IgD-negative memory B cell (primary cell): Measurements from ENCODE around the gene ADAM19. TPM values are rescaled to one million over a fixed set of nuclear protein-coding genes. Genes with fewer than 3 reads are reported as not detected.
A peak's percentile ranks its signal among the peaks of the same experiment; 100 is the strongest.

ENCODE experiments used
- H3K27ac Mint-ChIP-seq, 3 donors: one replicate each; pipeline ENCODE4 v1.8.0; 2020 to 2022; ENCODE audit warnings: mild to moderate bottlenecking in 3 of 3, mixed read lengths in 3 of 3, moderate library complexity in 1 of 3
- H3K27me3 Mint-ChIP-seq: one replicate; pipeline ENCODE4 v1.8.0; 2021; ENCODE audit warnings: mixed read lengths
- H3K36me3 Mint-ChIP-seq: one replicate; pipeline ENCODE4 v1.8.0; 2020; ENCODE audit warnings: mild to moderate bottlenecking, mixed read lengths
- H3K4me1 Mint-ChIP-seq, 3 donors: one replicate each; pipeline ENCODE4 v1.8.0; 2020 to 2022; ENCODE audit warnings: mixed read lengths in 3 of 3, mild to moderate bottlenecking in 1 of 3
- H3K4me3 Mint-ChIP-seq, 4 donors: one replicate each; pipeline ENCODE4 v1.8.0; 2020 to 2022; ENCODE audit warnings: mild to moderate bottlenecking in 4 of 4, mixed read lengths in 4 of 4, moderate library complexity in 3 of 4
- H3K9me3 Mint-ChIP-seq, 3 donors: one replicate each; pipeline ENCODE4 v1.8.0; 2020 to 2021; ENCODE audit warnings: mixed read lengths in 3 of 3, mild to moderate bottlenecking in 1 of 3
- polyA plus RNA-seq: library from polyadenylated mRNA; unstranded; fragments of 300-500 nt; fragmentation: Illumina TruSeq; gene quantifications from one replicate; pipeline ENCODE4 v1.2.3, GENCODE V29; 2021

Gene ADAM19
- polyA plus RNA-seq, 1 donor from 2014 or later = 45.1 TPM

- Mint-ChIP-seq H3K4me1 (peaks cover 66 to 72% (median 68%) of the 10 kb centered on the region in 3 donors), H3K9me3 (no peaks in the 10 kb centered on the region), H3K27ac (peak overlapping the region in 2 of 3 donors; percentile 80 to 96), H3K36me3 (peaks cover 12% of the 10 kb centered on the region), H3K4me3 (peak overlapping the region in 1 of 4 donors; percentile 39), H3K27me3 (no peaks in the 10 kb centered on the region)
Observed at GRCh38 chr5:157562111-157562581, 13.4 kb downstream of the ADAM19 start.

DNA sequence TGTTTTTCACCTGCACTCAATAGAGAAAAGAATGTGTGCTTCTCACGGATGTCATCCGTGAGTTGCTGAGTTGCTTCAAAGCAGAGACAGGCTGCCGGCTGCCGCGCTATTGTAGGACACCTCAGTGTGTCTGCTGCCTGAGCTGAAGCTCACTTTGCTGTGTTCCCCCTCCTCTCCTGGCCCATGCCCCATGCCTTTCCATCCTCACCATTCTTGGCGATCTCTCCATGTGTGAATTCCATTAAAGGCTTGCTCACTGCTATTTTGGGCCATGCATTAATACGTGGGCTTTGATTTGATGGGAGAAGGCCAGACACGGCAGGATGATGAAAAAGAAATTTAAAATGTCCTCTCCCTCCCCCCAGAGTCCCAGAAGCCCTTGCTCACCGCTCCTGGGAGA, 14.5 kb downstream of the ADAM19 start:
- Mint-ChIP-seq H3K4me1 (peaks cover 63 to 74% (median 71%) of the 10 kb centered on the region in 3 donors), H3K4me3 (peak overlapping the region in 3 of 4 donors; percentile 25 to 66 (median 63)), H3K27me3 (no peaks in the 10 kb centered on the region), H3K9me3 (no peaks in the 10 kb centered on the region), H3K36me3 (peaks cover 12% of the 10 kb centered on the region), H3K27ac (peak overlapping the region; percentile 59 to 96 (median 79))

DNA sequence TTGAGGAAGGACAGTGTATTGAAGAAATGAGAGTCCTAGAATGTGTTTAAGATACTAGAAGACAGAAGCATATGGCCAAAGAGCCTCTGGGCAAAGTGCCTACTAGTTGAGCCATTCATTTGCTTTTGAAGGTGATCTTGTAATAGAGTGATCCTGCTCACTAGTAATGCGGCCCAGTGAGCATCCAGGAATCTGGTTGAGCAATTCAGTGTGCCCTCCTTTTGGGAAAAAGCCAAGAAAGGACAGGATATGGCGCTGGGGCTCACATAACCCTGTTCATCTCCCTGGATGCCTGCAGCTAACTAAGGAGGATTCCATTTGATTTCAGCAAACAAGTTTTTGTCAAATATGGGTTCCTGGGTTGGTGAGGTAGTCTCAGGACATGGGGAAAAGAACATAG, 16.3 kb downstream of the ADAM19 start:
- Mint-ChIP-seq H3K4me3 (peak overlapping the region in 2 of 4 donors; percentile 30 to 53), H3K4me1 (peaks cover 72 to 81% (median 81%) of the 10 kb centered on the region in 3 donors), H3K27ac (peak overlapping the region in 2 of 3 donors; percentile 50 to 79), H3K36me3 (peaks cover 12% of the 10 kb centered on the region), H3K9me3 (no peaks in the 10 kb centered on the region), H3K27me3 (no peaks in the 10 kb centered on the region)

- H3K9me3 Mint-ChIP-seq = no peaks in the 10 kb centered on the region
- H3K27ac Mint-ChIP-seq = peak overlapping the region in 1 of 3 donors; percentile 79
- no peaks in the 10 kb centered on the region for H3K27me3 Mint-ChIP-seq
- H3K4me3 Mint-ChIP-seq = peak overlapping the region in 2 of 4 donors; percentile 45 to 53
- H3K4me1 Mint-ChIP-seq = peaks cover 73 to 81% (median 79%) of the 10 kb centered on the region in 3 donors
- peaks cover 12% of the 10 kb centered on the region for H3K36me3 Mint-ChIP-seq
Observed at GRCh38 chr5:157558681-157559080, 16.9 kb downstream of the ADAM19 start.

DNA sequence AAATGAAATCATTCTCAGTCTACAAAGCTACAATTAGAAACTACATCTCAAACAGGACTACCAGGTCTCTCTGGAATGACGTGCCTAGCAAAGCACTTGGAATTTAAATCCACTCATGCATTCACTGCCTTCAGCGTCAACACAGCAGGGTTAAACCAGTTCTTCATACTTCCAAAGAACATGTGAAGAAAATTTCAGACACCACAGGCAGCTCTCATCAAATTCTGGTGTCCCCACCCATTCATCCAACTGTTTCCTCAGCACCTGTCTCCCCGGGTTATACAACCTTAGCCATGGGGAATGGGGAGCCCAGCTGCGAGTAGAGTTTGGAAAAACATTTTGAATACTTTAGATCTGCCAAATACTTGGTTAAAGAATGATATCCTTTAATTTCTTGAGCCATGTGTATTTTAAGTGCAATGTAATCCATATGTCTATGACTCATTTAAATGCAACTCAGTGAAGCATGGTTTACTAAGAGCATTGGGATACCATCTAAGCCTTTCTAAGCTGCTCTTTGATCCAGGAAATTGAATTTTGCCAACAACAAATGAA, 17.5 kb downstream of the ADAM19 start:
- Mint-ChIP-seq H3K36me3 (peaks cover 12% of the 10 kb centered on the region), H3K4me3 (peak overlapping the region in 2 of 4 donors; percentile 45 to 51), H3K27me3 (no peaks in the 10 kb centered on the region), H3K27ac (peak overlapping the region; percentile 64 to 76 (median 75)), H3K9me3 (no peaks in the 10 kb centered on the region), H3K4me1 (peaks cover 73 to 79% (median 77%) of the 10 kb centered on the region in 3 donors)

DNA sequence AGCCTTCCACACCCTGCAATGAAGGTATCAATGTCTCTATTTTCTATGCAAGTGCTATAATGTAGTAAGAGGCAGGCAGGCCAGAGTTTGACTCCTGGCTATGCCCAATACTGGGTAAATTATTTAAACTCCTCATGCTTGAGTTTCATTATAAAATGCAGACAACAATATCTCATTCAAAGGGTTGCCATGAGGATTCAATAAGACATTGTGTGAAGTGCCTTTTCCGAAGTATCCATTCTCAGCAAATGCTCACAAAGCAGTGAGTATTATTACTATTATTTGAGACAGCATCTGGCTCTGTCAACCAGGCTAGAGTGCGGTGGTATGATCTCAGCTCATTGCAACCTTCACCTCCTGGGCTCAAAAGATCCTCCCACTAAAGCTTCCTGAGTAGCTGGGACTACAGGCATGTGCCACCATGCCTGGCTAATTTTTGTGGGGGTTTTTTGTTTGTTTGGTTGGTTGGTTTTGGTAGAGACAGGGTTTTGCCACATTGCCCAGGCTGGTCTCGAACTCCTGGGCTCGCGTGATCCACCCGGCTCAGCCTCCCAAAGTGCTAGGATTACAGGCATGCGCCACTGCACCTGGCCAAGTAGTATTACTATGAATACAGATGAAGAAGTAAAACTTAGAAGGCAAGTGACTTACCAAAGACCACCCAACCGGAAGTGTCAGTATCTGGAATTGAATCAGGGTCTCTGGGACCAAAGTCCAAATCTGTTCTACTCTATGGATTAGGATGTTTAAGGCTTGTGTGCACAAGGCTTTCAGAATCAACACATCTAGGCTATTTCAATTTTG, 18.8 kb downstream of the ADAM19 start:
- Mint-ChIP-seq H3K27ac (peak overlapping the region; percentile 64 to 90 (median 75)), H3K4me1 (peaks cover 71 to 74% (median 73%) of the 10 kb centered on the region in 3 donors), H3K27me3 (no peaks in the 10 kb centered on the region), H3K4me3 (peak overlapping the region in 2 of 4 donors; percentile 33 to 72), H3K36me3 (peaks cover 10% of the 10 kb centered on the region), H3K9me3 (no peaks in the 10 kb centered on the region)

- H3K27me3 Mint-ChIP-seq = peaks cover 1% of the 10 kb centered on the region
- H3K4me3 Mint-ChIP-seq = peak overlapping the region in 2 of 4 donors; percentile 55 to 67
- peak overlapping the region; percentile 34 to 96 (median 85) for H3K27ac Mint-ChIP-seq
- H3K9me3 Mint-ChIP-seq = no peaks in the 10 kb centered on the region
- peaks cover 64 to 73% (median 71%) of the 10 kb centered on the region in 3 donors for H3K4me1 Mint-ChIP-seq
- peaks cover 6% of the 10 kb centered on the region for H3K36me3 Mint-ChIP-seq
Observed at GRCh38 chr5:157555037-157555640, 20.4 kb downstream of the ADAM19 start.

- peaks cover 68 to 77% (median 73%) of the 10 kb centered on the region in 3 donors for H3K4me1 Mint-ChIP-seq
- peaks cover 1% of the 10 kb centered on the region for H3K27me3 Mint-ChIP-seq
- peak overlapping the region; percentile 20 to 96 (median 85) for H3K27ac Mint-ChIP-seq
- H3K36me3 Mint-ChIP-seq = peaks cover 7% of the 10 kb centered on the region
- H3K9me3 Mint-ChIP-seq = no peaks in the 10 kb centered on the region
- H3K4me3 Mint-ChIP-seq = peak overlapping the region in 2 of 4 donors; percentile 36 to 67
Observed at GRCh38 chr5:157554179-157555036, 21.2 kb downstream of the ADAM19 start.

DNA sequence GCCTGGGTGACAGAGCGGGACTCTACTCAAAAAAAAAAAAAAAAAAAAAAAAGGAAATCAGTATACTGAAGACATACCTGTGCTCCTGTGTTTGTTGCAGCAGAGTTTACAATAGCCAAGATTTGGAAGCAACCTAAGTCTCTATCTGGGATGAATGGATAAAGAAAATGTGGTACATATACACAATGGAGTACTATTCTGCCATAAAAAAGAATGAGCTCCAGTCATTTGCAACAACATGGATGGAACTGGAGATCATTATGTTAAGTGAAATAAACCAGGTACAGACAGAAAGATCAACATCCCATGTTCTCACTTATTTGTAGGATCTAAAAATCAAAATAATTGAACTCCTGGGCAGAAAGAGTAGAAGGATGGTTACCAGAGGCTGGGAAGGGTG, 22.9 kb downstream of the ADAM19 start:
- Mint-ChIP-seq H3K27me3 (peaks cover 4% of the 10 kb centered on the region), H3K4me1 (peaks cover 71 to 78% (median 75%) of the 10 kb centered on the region in 3 donors), H3K36me3 (peaks cover 14% of the 10 kb centered on the region), H3K9me3 (no peaks in the 10 kb centered on the region), H3K27ac (no peak overlapping the region), H3K4me3 (peak overlapping the region in 2 of 4 donors; percentile 34 to 61)

DNA sequence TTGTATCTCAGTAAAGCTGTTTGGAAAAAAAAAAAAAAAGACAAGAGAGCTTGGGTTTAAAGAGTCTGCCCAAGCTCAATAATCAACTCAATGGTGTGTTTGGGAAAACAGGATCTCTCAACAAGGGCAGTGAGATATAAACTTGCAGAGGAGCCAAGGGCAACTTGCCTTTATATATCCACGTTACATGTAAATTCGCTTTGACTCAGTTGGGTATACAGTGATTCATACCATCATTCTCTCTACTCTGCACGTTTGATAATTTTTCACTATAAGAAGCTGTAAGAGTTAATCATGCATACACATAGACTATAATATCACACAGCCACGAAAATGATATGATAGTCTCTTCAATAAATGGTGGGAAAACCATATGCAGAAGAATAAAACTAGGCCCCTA, 24.9 kb downstream of the ADAM19 start:
- H3K9me3 Mint-ChIP-seq = no peaks in the 10 kb centered on the region
- peaks cover 66 to 81% (median 77%) of the 10 kb centered on the region in 3 donors for H3K4me1 Mint-ChIP-seq
- peak overlapping the region; percentile 1 to 90 (median 71) for H3K27ac Mint-ChIP-seq
- peak overlapping the region in 2 of 4 donors; percentile 33 to 84 for H3K4me3 Mint-ChIP-seq
- peaks cover 16% of the 10 kb centered on the region for H3K36me3 Mint-ChIP-seq
- peaks cover 4% of the 10 kb centered on the region for H3K27me3 Mint-ChIP-seq

DNA sequence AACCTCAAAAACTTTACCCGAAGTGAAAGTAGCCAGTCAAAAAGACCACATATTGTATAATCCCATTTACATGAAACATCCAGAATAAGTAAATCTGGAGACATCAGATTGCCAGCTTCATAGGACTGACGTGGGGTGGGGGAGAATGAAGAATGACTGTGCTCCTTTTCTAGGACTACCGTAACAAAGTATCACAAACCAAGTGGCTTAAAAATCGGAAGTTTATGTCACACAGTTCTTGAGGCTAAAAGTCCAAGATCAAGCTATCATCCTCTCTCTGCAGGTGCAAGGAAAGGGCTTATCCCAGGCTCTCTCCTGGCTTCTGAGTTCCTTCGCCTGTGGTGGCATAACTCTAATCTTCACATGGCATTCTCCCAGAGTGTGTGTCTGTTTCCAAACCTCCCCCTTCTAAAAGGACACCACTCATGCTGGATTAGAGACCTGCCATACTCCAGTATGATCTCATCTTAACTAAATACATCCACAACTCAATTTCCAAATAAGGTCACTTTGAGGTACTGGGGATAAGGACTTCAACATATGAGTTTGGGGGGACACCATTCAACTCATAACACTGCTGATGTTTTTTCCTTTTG, 25.5 kb downstream of the ADAM19 start:
- Mint-ChIP-seq H3K4me1 (peaks cover 66 to 81% (median 78%) of the 10 kb centered on the region in 3 donors), H3K4me3 (peak overlapping the region; percentile 20 to 84 (median 60)), H3K9me3 (no peaks in the 10 kb centered on the region), H3K36me3 (peaks cover 16% of the 10 kb centered on the region), H3K27me3 (peaks cover 4% of the 10 kb centered on the region), H3K27ac (peak overlapping the region; percentile 1 to 91 (median 71))

- Mint-ChIP-seq H3K27ac (peak overlapping the region; percentile 15 to 91 (median 71)), H3K4me3 (peak overlapping the region; percentile 19 to 84 (median 41)), H3K36me3 (peaks cover 16% of the 10 kb centered on the region), H3K27me3 (peaks cover 5% of the 10 kb centered on the region), H3K4me1 (peaks cover 66 to 81% (median 78%) of the 10 kb centered on the region in 3 donors), H3K9me3 (no peaks in the 10 kb centered on the region)
Observed at GRCh38 chr5:157549283-157549629, 26.3 kb downstream of the ADAM19 start.

DNA sequence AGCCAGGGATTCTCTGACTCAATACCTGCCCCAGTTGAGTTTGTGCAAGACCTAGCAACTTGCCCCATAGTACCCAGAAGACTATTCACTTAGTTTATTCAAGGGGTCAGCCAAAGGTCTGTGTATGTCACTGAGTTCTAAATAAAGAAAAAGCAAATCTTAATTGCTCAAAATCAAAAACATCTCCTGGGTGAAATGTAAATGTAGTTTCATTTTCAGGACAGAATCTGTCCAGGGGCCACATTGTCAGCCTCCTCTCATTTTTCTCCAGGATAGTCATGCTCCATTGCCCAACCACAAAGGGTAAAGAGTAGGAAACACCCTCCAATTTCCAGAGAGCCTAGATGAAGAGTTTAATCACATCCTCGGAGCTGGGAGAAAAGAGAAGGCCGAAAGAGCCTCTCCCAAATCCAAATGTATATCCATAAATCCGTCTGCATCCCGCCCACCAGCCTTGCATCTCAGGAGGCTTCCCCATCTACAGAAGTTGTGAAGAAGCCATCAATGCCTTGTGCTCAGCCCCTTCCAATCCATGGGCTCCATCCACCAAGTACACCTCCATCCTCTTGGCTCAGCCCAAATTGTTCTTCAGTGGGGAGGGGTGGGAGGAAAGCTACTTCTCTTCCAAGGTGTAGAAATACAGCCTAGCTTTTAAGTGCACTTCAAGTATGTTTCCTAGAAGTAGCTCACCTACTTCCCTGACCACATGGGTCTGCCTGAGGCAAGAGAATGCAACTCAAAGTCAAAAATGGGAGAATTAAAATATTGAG, 26.9 kb downstream of the ADAM19 start:
- Mint-ChIP-seq H3K27ac (peak overlapping the region; percentile 71 to 86 (median 83)), H3K9me3 (no peaks in the 10 kb centered on the region), H3K27me3 (peaks cover 5% of the 10 kb centered on the region), H3K4me1 (peaks cover 65 to 80% (median 76%) of the 10 kb centered on the region in 3 donors), H3K36me3 (peaks cover 16% of the 10 kb centered on the region), H3K4me3 (peak overlapping the region; percentile 9 to 84 (median 40))
